IPS-11a (cell line): ENCODE data around the gene CPEB4.
A peak's percentile ranks its signal among the peaks of the same experiment; 100 is the strongest.

Experiments
- H3K4me3 ChIP-seq: one replicate; pipeline ENCODE4 v1.5.1; 2013; ENCODE audit warnings: low read depth, low read length, control low read depth

The CPEB4 gene

DNA sequence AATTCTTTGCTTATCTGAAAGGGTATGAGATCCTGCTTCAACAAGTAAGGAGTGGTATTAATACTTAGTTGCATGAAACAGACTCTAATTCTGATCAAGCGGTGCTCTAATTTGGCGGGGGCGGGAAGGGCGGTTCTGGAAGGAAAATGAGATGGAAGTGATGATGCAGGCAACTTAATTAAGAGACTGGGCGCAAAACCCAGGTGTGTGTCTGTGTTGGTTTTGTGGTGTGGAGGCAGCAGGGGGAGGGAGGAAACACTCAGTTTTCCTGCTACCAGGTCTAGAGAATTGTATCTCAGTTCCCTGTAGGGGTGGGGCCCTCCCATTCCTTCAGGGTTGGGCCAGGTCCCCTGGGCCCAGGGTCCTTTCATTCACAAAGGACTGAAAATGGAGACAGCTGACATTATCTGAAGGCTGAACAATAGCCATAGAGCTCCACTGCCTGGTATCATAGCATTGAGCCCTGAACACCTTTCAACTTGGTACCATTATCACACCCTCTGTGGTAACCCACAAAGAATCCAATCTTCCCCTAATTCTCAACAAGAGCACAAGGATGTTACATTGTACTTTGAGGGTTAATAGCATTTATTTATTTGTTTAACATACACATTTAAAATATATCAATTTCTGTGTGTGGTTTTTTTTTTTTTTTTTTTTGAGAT lies 83.7 kb downstream of the CPEB4 start:
- H3K4me3 ChIP-seq, result no peak overlapping the region

DNA sequence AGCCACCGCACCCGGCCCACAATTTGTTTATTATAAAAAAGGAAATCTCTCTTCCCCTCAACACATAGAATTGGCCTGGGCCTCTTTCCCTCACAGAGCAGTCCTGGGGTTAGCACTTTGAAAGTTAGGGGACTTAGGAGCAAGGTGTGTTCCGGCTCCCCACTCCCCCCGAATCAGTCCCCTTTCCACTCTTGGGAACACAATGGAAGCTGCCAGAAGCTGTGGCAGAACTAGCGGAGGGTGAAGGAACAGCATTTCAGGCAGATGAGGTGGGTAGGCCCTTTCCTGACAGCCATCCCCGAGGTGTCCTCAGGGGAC lies 84.4 kb downstream of the CPEB4 start:
- H3K4me3 ChIP-seq, result peak overlapping the region; percentile 20

DNA sequence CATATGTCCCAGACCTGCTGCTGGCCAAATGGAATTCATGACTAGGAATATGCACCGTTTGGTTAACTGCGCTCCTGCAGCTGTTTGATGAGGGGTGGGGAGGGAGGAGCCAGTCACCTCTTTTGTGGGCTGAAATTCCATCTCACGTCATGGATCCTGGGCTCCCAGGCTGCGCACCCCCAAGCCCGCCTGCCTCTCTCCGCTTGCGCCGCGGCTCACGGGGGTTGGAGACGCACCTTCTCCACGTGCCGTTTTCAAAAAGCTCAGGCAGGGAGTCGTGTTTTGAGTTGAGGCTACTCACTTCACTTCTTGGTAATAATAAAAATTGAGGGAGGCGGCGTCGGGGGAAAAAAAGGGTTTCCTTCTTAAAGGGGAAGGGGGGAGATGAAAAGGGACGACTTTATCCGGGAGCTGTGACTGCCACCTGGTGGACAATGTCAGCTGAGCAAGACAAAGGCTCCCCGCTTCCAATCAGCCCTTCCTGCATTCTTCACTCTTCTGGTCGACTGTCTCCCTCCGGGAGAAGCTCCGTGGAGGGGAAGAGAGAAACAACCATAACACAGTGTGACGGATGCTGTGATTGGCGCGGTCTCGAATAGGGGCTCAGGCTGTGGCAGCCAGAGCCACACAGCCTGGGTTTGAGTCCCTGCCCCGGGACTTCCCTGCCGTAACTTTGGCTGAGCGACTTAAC lies 84.9 kb downstream of the CPEB4 start:
- H3K4me3 ChIP-seq, result peak overlapping the region; percentile 20

DNA sequence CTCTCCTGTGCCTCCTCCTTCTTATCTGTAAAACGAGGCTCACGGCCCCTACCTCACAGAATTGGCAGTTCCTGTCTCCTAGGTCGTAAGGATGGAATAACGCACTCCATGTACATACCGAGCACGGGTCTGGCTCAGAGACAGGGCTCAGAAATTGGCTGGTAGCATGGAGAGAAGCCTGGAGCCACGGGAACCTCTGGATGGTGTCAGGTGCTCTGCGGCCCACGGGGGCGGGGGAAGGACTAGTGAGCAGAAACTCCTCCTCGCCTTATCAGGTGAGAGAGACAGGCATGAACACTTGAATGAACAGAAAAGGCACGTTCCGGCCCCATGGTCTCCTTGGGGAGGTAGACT lies 85.4 kb downstream of the CPEB4 start:
- peak overlapping the region; percentile 20 for H3K4me3 ChIP-seq

DNA sequence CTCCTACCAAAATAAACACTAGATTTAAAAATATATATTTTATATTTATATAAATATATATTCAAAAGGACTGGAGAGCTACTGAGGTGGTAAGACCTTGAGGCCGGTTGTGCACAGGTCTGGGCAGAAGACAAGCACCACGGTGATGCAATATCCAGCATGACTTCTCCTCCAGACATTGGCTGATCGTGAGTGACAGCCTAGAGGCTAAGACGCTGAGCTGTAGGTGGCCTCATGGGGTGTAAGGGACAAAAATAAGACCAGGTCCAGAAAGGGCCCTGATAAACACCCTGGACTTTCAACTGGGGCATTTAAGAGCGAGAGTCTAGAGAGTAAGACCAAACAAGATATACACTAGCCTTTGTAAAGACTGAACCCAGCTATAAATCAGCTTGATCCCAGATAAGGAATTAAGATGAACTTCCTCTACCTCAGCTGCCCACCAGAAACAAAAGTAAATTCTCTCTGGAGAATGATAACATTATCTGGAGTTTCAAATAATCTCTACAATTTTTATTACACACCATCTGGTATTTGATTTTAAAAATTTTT lies 86.6 kb downstream of the CPEB4 start:
- no peak overlapping the region for H3K4me3 ChIP-seq

DNA sequence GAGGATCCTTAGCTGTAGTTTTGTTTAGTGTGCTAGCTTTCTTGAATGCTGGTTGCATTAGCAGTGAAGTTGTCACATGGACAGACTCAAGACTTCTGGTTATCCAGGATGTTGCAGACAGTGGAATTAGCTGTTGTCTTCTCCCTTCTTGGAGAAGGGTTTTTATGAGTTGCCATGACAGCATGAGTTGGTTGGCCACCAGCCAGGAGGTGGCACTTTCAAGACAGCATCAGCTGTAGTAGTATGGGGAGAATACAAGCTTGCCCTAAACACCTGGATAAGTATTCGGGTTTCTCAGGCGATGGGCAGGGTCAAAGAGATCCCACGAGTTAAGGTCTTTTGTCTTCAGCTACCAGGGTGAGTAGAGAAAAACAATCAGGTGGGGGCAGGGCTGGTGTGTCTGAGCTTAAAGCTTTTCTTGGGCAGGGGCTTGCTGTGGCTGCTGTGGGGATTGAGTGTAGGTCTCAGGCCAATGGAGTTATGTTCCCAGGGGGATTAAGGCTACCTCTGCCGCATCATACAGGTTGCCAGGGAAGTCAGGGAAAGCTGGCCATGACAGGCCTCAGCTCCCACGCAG lies 93.1 kb downstream of the CPEB4 start:
- H3K4me3 ChIP-seq, result no peak overlapping the region

DNA sequence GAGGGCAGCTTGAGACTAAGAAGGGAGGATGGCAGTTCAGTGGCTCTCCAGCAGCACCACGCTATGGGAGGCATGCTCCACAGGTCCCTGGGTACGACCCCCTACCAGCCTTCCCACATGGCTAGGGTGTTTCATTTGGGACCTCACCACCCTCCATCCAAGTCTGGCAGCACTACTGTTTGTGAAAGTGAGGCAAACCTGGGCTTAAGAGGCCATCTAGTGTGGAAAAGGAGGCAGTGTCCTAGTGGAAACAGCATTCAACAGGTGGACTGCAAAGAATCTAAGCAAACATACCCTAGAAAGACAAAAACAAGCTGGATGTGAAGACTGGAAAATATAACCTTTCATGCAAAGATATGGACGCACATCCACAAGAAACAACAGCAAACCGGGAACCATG lies 96.1 kb downstream of the CPEB4 start:
- no peak overlapping the region for H3K4me3 ChIP-seq

DNA sequence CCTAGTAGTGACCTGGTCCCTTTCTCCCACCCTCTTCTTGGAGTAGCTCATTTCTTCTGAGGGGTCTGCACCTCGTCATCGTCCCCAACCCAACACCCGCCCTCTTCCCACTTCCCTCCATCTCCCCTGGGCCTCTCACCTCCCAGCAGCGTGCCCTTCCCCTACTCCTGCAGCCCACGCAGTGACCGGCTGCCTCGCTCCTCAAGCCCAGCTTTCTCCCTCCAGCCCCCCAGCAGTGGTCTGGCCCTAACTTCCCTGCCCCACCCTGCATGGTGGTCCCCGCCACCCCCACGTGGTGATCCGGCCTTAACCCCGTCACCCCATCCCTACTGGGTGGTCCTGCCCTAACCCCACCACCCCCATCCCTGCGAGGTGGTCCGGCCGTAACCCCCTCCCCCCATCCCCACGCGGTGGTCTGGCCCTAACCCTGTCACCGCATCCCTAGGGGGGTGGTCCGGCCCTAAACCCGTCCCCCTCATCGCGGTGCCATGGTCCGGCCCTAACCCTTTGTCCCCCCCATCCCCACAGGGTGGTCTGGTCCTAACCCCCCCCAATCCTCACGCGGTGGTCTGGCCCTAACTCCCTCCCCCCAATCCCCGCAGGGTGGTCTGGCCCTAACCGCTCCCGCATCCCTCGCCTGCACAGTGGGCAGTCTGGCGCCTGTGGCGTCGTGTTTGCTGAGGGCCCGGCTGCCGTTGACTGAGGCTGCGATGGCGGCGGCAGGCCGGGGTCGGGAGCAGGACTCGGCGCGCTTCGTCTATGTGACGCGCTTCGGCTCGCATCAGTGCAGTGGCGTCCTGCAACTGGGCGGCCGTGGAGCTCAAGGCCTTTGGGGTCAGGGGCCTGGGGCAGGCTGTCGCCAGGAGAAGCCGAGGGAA lies 100.6 kb downstream of the CPEB4 start, which contains the start of gene C5orf47:
Gene C5orf47, plus strand, starts transcription at position 617 of the 878 bp plus-strand sequence. Its CDS starts 94 bp downstream, at position 711.
- H3K4me3 ChIP-seq, result no peak within 1 kb of the TSS

DNA sequence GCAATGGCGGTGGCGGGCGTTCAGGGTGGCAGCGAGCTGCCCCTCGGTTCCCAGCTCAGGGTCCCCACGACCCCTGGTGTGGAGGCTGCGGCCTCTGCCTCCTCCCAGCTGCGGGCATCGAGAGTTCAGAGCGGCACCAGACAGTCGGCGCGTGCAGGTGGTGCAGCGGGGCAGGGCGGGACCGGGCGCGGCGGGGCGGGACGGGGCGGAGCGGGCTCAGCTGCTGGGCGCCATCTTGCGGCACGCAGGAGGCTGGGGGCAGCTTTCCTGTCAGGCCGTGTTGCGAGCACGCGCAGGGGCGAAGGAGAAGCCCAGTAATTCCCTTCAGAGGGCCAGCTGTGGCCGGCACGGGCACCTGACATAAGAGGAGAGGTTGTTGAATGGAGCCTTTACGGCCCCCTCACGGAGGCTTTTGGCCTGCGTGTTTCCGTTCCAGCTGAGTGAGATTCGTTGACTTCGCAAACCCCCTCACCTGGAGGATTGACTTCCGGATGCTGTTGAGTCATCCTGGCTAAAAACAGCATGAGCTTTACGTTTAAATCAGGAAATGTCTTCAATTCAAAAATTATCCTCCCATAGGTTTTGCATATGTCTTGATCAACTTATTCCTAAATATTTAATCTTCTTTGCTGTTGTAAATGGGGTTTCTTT lies 101.4 kb downstream of the CPEB4 start:
- H3K4me3 ChIP-seq, result no peak overlapping the region

DNA sequence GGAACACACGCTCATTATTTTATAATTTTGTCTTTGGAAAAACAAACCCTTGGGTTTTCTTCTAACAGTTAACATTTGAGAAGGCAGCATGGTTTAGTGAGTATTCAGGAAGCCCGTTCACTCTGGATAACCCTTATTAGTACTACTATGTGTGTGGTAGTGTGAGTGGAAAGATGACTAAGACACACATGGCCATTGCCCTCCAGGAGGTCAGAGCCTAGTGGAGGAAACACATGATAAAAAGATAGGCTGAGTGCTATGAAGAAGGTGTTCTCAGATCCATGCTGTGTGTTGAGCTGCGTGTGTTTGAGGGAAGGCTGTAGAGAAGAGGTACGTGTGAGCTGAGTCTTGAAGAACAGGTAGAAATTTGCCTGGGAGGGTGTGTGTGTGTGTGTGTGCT lies 109.2 kb downstream of the CPEB4 start:
- no peak overlapping the region for H3K4me3 ChIP-seq

DNA sequence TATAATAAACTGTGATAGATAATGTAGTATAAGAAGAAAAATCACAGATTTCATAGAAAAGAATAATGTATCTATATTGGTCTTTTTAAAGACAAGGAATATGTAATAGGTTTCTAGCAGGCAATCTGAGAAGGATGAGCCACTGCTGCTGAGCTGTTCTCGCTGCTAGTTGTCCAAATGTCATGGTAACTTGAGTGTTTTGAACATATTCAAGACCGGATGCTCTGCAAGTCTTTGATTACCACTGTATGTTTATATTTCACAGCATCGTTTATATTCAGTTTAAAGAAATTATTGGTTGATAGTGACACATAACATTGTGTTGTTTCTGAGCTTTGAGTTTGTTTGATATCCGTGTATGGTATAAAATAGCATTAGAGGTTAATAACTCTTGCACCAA lies 110.4 kb downstream of the CPEB4 start:
- H3K4me3 ChIP-seq, result no peak overlapping the region

DNA sequence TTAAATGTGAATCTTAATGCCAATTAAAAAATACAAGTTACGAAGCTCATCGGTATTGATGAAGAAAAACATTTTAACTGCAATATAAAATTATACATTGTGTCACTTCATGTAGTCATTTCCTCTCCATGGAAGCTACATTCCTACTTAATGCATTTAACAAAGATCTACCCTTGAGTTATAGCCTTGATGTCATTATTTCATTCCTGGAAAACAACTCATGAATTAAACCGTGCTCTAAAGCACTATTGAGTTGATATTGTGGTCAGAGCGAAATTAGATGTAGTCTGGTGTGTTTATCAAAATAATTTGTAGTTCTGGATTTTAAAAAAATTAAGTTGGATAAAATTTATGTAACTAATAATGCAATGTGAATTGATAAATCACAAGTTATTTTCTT lies 111.9 kb downstream of the CPEB4 start:
- no peak overlapping the region for H3K4me3 ChIP-seq

DNA sequence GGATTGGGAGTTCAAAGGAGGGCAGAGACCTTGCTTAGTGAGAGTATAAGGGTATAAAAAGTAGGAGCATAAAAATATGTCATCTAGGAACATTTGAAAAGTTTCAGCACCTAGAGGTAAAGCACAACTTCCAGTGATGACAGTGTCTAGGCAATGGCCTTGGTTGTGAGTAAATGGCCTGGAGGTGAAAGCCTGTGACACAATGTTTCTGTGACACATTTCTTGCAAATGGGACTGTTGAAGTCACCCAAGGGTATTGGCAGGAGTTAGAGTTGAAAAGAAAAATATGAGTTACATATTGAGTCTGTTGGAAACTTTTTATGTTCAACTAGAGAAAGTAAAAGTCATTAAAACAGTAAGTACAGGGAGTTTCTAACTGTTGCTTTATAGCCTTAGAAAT lies 115.6 kb downstream of the CPEB4 start:
- H3K4me3 ChIP-seq, result no peak overlapping the region

DNA sequence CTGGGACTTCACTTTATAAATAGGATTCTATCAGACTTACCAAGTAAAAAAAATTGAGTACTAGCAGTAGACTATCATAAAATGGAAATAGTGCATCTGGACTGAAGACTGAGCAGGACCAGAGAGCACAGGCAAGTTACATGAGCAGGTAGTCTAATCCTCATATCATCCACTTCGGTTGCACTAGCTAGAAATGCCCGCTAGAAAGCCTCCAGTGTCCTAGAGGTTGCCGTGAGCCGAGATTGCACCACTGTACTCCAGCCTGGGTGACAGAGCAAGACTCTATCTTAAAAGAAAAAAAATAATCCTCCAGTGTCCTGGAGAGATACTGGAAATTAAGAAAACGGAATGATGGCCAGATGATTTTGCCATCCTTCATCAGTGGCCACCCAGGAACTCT lies 120.8 kb downstream of the CPEB4 start:
- H3K4me3 ChIP-seq, result no peak overlapping the region

DNA sequence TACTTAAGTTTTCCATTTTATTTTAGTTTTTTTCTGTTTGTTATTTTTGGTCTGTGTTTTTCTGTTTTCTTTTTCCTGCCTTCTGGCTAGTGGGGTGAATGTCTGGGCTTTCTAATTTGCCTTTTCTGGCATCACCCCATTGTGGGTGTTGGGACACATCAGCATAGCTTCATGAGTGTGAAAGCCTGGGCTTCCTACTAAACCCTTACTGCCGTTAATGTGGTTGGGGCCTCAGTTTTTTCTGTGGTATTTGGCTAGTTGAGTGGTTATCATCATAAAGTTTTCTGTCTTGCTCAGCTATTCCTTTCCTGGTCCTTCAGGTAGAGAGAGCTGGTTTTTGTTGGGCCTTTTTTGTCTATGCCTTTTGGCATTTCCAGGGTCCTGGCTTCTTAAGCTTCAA lies 122.2 kb downstream of the CPEB4 start:
- no peak overlapping the region for H3K4me3 ChIP-seq

DNA sequence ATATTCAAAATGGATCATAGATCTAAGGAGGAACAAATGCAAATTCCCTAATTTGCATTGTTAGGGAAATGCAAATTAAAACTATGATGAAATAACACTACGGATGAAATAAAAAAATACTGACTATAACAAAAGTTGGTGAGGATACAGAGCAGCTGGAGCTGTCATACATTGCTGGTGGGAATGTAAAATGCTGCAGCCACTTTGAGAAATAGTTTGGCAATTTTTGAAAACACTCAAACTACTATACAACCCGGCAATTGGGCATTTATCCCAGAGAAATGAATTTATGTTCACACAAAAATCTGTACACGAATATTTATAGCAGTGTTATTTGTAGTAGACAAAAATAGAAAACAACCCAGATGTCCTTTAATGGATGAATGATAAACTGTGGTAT lies 123.3 kb downstream of the CPEB4 start:
- no peak overlapping the region for H3K4me3 ChIP-seq
